H1 (cell line): ENCODE measurements around the gene SHLD1. TPM values are rescaled to one million over a fixed set of nuclear protein-coding genes. Genes with fewer than 3 reads are reported as not detected.
"Not testable (repeated sequence)": the region's sequence is repeated elsewhere in the genome, so short reads cannot be mapped to it uniquely, and the experiment has no call there.

Experiments
- CTCF ChIA-PET: fragments of 300-600 bp; sonication (Branson Sonifier 250); formaldehyde crosslinking; loops from one replicate; lab custom pipeline; 2021; ENCODE audit not compliant: partially characterized antibody; lab: Charles Lee
- POLR2A ChIA-PET: fragments of 300-600 bp; sonication (Branson Sonifier 250); formaldehyde crosslinking; loops from one replicate; lab custom pipeline; 2021; ENCODE audit warnings: inconsistent platforms; ENCODE audit not compliant: partially characterized antibody; lab: Charles Lee
- DNase-seq, 2 experiments: peaks; one replicate each; pipeline versions ENCODE4 v3.0.0 to v3.0.0-alpha.2; 2010 to 2022; ENCODE audit warnings: low spot score in 2 of 2, low read depth in 1 of 2, mixed read lengths in 1 of 2
- FAIRE-seq: peaks from 2 replicates; lab custom pipeline; 2011; peaks lifted over from hg19 to GRCh38; lab: Jason Lieb, UNC
- H2AFZ ChIP-seq: 2 replicates; pipeline ENCODE4 v1.8.1; 2012; ENCODE audit warnings: low read length, inconsistent platforms
- H2AK5ac ChIP-seq: 2 replicates; pipeline ENCODE4 v1.6.1; 2013; ENCODE audit warnings: low read depth, low read length
- H2BK120ac ChIP-seq: replicated peaks from 2 replicates; pipeline ENCODE3; 2013; ENCODE audit warnings: low read depth, low read length, inconsistent platforms
- H2BK12ac ChIP-seq: 2 replicates; pipeline ENCODE4 v1.6.1; 2013; ENCODE audit warnings: low read depth, low read length
- H2BK15ac ChIP-seq: 2 replicates; pipeline ENCODE4 v1.6.1; 2013; ENCODE audit warnings: low read length
- H2BK20ac ChIP-seq: 2 replicates; pipeline ENCODE4 v1.6.1; 2013; ENCODE audit warnings: low read length
- H2BK5ac ChIP-seq: 2 replicates; pipeline ENCODE4 v1.6.1; 2013; ENCODE audit warnings: low read depth, low read length
- H3K14ac ChIP-seq: 2 replicates; pipeline ENCODE4 v1.6.1; 2013; ENCODE audit warnings: inconsistent platforms; ENCODE audit not compliant: insufficient read length
- H3K18ac ChIP-seq: 2 replicates; pipeline ENCODE4 v1.6.1; 2013; ENCODE audit warnings: low read length; ENCODE audit errors: extremely low read depth
- H3K23ac ChIP-seq: 2 replicates; pipeline ENCODE4 v1.6.1; 2013; ENCODE audit warnings: inconsistent platforms; ENCODE audit not compliant: insufficient read length
- H3K23me2 ChIP-seq: 2 replicates; pipeline ENCODE4 v1.6.1; 2013; ENCODE audit warnings: low read depth, low read length
- H3K27ac ChIP-seq: 2 replicates; pipeline ENCODE4 v1.6.1; 2011; ENCODE audit warnings: low read depth, low read length, inconsistent platforms
- H3K27me3 ChIP-seq, 4 experiments: replicated peaks in 1 of 4; 1 replicate in 1 of 4; 2 replicates in 3 of 4; pipeline versions ENCODE4 v1.6.1 to v1.8.1; 2011 to 2013; ENCODE audit warnings: low read length in 3 of 4, mild to moderate bottlenecking in 3 of 4, inconsistent platforms in 2 of 4, mixed read lengths in 2 of 4, moderate library complexity in 1 of 4; ENCODE audit not compliant: control insufficient read depth in 3 of 4, insufficient read depth in 3 of 4; ENCODE audit errors: extremely low read depth in 1 of 4
- H3K36me3 ChIP-seq, 4 experiments: 2 replicates each; pipeline versions ENCODE4 v1.6.1 to v1.8.1; 2011 to 2013; ENCODE audit warnings: mild to moderate bottlenecking in 4 of 4, low read length in 3 of 4, moderate library complexity in 2 of 4, control low read depth in 1 of 4, inconsistent platforms in 1 of 4; ENCODE audit not compliant: insufficient read depth in 4 of 4, control insufficient read depth in 2 of 4
- H3K4ac ChIP-seq: replicated peaks from 2 replicates; pipeline ENCODE3; 2013; ENCODE audit warnings: low read length, low read depth, mixed read lengths, inconsistent platforms; ENCODE audit not compliant: insufficient read length
- H3K4me1 ChIP-seq, 4 experiments: replicated peaks in 1 of 4; 1 replicate in 1 of 4; 2 replicates in 3 of 4; pipeline versions ENCODE4 v1.6.1 to v1.8.1; 2011 to 2013; ENCODE audit warnings: low read length in 3 of 4, inconsistent platforms in 2 of 4, mixed read lengths in 1 of 4; ENCODE audit not compliant: insufficient read depth in 4 of 4, control insufficient read depth in 3 of 4
- H3K4me2 ChIP-seq, 2 experiments: 2 replicates each; pipeline versions ENCODE4 v1.6.1 to v1.8.1; 2011 to 2013; ENCODE audit warnings: low read depth in 2 of 2, low read length in 2 of 2, control low read depth in 1 of 2, inconsistent platforms in 1 of 2, mild to moderate bottlenecking in 1 of 2; ENCODE audit not compliant: insufficient read depth in 1 of 2
- H3K4me3 ChIP-seq, 4 experiments: fragments of 200-600, 300-600 bp in 1 of 4; sonication (generic), shearing (Covaris generic), sonication (Bioruptor Twin) in 1 of 4; 2 replicates each; pipeline versions ENCODE4 v1.5.1 to v1.8.1; 2011 to 2016; ENCODE audit warnings: low read length in 4 of 4, low read depth in 3 of 4, control low read depth in 2 of 4, inconsistent platforms in 2 of 4, mild to moderate bottlenecking in 2 of 4, mixed read lengths in 1 of 4, moderate library complexity in 1 of 4; ENCODE audit not compliant: insufficient read depth in 2 of 4; ENCODE audit errors: extremely low read depth in 1 of 4
- H3K56ac ChIP-seq: replicated peaks from 2 replicates; pipeline ENCODE3; 2013; ENCODE audit warnings: low read depth, mild to moderate bottlenecking, mixed read lengths, low read length, inconsistent platforms; ENCODE audit not compliant: insufficient read length
- H3K79me1 ChIP-seq: 2 replicates; pipeline ENCODE4 v1.6.1; 2013; ENCODE audit warnings: low read depth, low read length, control low read depth
- H3K79me2 ChIP-seq, 2 experiments: 2 replicates each; pipeline versions ENCODE4 v1.6.1 to v1.8.1; 2012 to 2013; ENCODE audit warnings: low read length in 2 of 2, mild to moderate bottlenecking in 2 of 2, inconsistent platforms in 1 of 2; ENCODE audit not compliant: insufficient read depth in 2 of 2, control insufficient read depth in 1 of 2
- H3K9ac ChIP-seq, 4 experiments: replicated peaks in 1 of 4; 1 replicate in 1 of 4; 2 replicates in 3 of 4; pipeline versions ENCODE4 v1.6.1 to v1.8.1; 2011 to 2013; ENCODE audit warnings: low read depth in 3 of 4, low read length in 3 of 4, control low read depth in 2 of 4, mild to moderate bottlenecking in 2 of 4, moderate library complexity in 2 of 4, inconsistent platforms in 1 of 4; ENCODE audit errors: extremely low read depth in 1 of 4
- H3K9me3 ChIP-seq, 2 experiments: 2 replicates each; pipeline versions ENCODE4 v1.6.1 to v1.8.1; 2012 to 2013; ENCODE audit warnings: mild to moderate bottlenecking in 2 of 2, moderate library complexity in 2 of 2, control low read depth in 1 of 2, inconsistent platforms in 1 of 2, low read depth in 1 of 2, low read length in 1 of 2, mixed read lengths in 1 of 2; ENCODE audit not compliant: insufficient read depth in 2 of 2
- H4K20me1 ChIP-seq, 2 experiments: replicated peaks in 1 of 2; 2 replicates each; pipeline versions ENCODE3 to v1.8.1; 2011 to 2013; ENCODE audit warnings: inconsistent platforms in 2 of 2, low read length in 2 of 2, mild to moderate bottlenecking in 1 of 2; ENCODE audit not compliant: insufficient read depth in 2 of 2, control insufficient read depth in 1 of 2
- H4K5ac ChIP-seq: 2 replicates; pipeline ENCODE4 v1.6.1; 2013; ENCODE audit warnings: low read length, low read depth, mixed read lengths, inconsistent platforms; ENCODE audit not compliant: insufficient read length
- H4K8ac ChIP-seq: 2 replicates; pipeline ENCODE4 v1.8.0; 2013; ENCODE audit warnings: mild to moderate bottlenecking, moderate library complexity, low read length, inconsistent platforms; ENCODE audit not compliant: insufficient read depth; ENCODE audit errors: extremely low read depth
- H4K91ac ChIP-seq: replicated peaks from 2 replicates; pipeline ENCODE3; 2013; ENCODE audit warnings: low read length, mixed read lengths, inconsistent platforms; ENCODE audit not compliant: insufficient read length
- WGBS, 2 experiments: shearing (Covaris generic) in 1 of 2; methylation state at CpG; one replicate each; pipeline versions ENCODE4 v1.1.6 to v1.1.7; 2013 to 2015; ENCODE audit warnings: low lambda C conversion rate in 2 of 2, mixed read lengths in 2 of 2, inconsistent platforms in 1 of 2, low coverage in 1 of 2, missing lambda C conversion rate in 1 of 2; ENCODE audit not compliant: insufficient replicate concordance in 2 of 2, insufficient coverage in 1 of 2, insufficient read length in 1 of 2; ENCODE audit errors: extremely low coverage in 1 of 2, missing lambda C conversion rate in 1 of 2; 5-methylcytosine and 5-hydroxymethylcytosine counted together
- polyA plus RNA-seq, 7 experiments: library from polyadenylated mRNA; depleted of rRNA in 3 of 7; stranded (reverse) in 5 of 7; unstranded in 2 of 7; fragments of >200 nt in 5 of 7; fragments of 200-250 nt in 2 of 7; gene quantifications; 1 replicate in 5 of 7; 2 replicates in 1 of 7; 4 replicates in 1 of 7; pipeline versions ENCODE4 v1.2.1 to v1.2.3, GENCODE V29; 2011 to 2013; ENCODE audit warnings: missing spikeins in 2 of 7, mixed read lengths in 2 of 7
- total RNA-seq: library from RNA; stranded (reverse); fragmentation: NEBNext Ultra II Directional; extraction: Animal tissue kit (Norgen Biotek cat#: 25700); gene quantifications from 2 replicates; pipeline ENCODE4 v1.2.1, GENCODE V29; 2021

The SHLD1 gene
- total and polyA plus RNA-seq, 2 of the 8 experiments (the other 6 are each of a cell fraction or from before 2014, with no cell fraction given): 4.2 to 6.5 TPM

GRCh38 chr20:5803754-5804303, 53.6 kb downstream of the SHLD1 start:
- CTCF ChIA-PET: interaction anchor here (0.6 to 2.1 kb wide), 4 partner anchors 14 to 275 kb away, joined by 3 to 8 read pairs (median 4); no protein-coding TSS in a partner anchor
- H3K27me3 ChIP-seq, FAIRE-seq, H3K14ac ChIP-seq, H4K8ac ChIP-seq, H4K91ac ChIP-seq, H2BK12ac ChIP-seq, H3K4me2 ChIP-seq, H3K56ac ChIP-seq, H4K20me1 ChIP-seq, H4K5ac ChIP-seq, H2BK120ac ChIP-seq, H3K23me2 ChIP-seq, H3K4me3 ChIP-seq, H2BK15ac ChIP-seq, H3K4ac ChIP-seq, H2AK5ac ChIP-seq, H3K18ac ChIP-seq, H2BK20ac ChIP-seq, H3K36me3 ChIP-seq, H2AFZ ChIP-seq, H3K9ac ChIP-seq, H3K79me2 ChIP-seq, H3K23ac ChIP-seq, H3K9me3 ChIP-seq, POLR2A ChIA-PET, DNase-seq, H2BK5ac ChIP-seq, H3K27ac ChIP-seq, H3K79me1 ChIP-seq: not testable (repeated sequence)
- WGBS, 2 experiments: 94% methylated on average over 13 of the region's 13 CpGs; no CpG with 5 or more reads in 1 of the 2 experiments
- peaks cover 0 to 10% (median 2%) of the 10 kb centered on the region in 4 experiments; a peak in 4 of 7 replicates for H3K4me1 ChIP-seq
